Measurements from ENCODE around the gene REXO1. TPM values are rescaled to one million over a fixed set of nuclear protein-coding genes. Genes with fewer than 3 reads are reported as not detected.

REXO1 gene
- total RNA-seq, 2 donors from 2014 or later, result 18.2 to 24.5 TPM

DNA sequence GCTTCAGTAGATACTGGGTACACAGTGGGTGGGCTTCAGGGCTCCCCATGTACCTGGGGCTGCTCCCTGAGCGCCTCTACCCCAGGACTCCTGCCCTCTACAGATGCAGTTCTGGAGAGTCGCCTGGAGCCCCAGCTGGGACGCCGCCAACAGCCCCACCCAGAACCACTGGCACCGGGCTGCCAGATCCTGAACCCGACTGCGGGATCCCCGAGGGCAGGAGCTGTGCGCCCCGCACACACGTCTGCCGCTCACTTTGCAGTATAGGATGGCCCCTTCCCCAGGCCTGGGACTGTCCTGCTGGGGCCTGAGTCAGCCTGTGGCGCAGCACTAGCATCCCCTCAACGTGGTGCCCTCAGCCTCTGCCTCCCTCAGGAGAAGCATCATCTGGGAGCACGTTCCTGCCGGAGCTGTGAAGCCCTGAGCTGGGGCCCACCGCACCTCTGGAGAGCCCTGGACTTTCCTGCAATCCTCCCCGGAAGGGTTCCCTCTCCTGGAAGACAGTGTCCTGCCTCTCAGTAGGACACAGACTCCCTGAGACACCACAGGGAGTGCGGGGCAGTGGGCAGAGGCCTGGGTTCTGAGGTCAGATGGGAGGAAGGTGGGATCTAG, 3.7 kb downstream of the REXO1 start:
- Histone ChIP-seq H3K27me3 (replicated peaks; ENCODE audit: insufficient read depth) (no peaks in the 10 kb centered on the region), H3K9me3 (no peaks in the 10 kb centered on the region), H3K4me3 (no peak overlapping the region), H3K4me1 (ENCODE audit: control insufficient read depth in 1 of 2, low read depth in 2 of 2) (peaks cover 22 to 42% of the 10 kb centered on the region in 2 donors), H3K36me3 (peaks cover 4% of the 10 kb centered on the region), H3K27ac (no peak overlapping the region)
- TF ChIP-seq, protein P1, sequence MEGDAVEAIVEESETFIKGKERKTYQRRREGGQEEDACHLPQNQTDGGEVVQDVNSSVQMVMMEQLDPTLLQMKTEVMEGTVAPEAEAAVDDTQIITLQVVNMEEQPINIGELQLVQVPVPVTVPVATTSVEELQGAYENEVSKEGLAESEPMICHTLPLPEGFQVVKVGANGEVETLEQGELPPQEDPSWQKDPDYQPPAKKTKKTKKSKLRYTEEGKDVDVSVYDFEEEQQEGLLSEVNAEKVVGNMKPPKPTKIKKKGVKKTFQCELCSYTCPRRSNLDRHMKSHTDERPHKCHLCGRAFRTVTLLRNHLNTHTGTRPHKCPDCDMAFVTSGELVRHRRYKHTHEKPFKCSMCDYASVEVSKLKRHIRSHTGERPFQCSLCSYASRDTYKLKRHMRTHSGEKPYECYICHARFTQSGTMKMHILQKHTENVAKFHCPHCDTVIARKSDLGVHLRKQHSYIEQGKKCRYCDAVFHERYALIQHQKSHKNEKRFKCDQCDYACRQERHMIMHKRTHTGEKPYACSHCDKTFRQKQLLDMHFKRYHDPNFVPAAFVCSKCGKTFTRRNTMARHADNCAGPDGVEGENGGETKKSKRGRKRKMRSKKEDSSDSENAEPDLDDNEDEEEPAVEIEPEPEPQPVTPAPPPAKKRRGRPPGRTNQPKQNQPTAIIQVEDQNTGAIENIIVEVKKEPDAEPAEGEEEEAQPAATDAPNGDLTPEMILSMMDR (IDR thresholded peaks at IDR 0.05), result no peak
- DNase-seq (ENCODE audit: low spot score) (no peak), ATAC-seq (ENCODE audit: insufficient number of reproducible peaks, low FRiP score, low read depth) (no peak)

DNA sequence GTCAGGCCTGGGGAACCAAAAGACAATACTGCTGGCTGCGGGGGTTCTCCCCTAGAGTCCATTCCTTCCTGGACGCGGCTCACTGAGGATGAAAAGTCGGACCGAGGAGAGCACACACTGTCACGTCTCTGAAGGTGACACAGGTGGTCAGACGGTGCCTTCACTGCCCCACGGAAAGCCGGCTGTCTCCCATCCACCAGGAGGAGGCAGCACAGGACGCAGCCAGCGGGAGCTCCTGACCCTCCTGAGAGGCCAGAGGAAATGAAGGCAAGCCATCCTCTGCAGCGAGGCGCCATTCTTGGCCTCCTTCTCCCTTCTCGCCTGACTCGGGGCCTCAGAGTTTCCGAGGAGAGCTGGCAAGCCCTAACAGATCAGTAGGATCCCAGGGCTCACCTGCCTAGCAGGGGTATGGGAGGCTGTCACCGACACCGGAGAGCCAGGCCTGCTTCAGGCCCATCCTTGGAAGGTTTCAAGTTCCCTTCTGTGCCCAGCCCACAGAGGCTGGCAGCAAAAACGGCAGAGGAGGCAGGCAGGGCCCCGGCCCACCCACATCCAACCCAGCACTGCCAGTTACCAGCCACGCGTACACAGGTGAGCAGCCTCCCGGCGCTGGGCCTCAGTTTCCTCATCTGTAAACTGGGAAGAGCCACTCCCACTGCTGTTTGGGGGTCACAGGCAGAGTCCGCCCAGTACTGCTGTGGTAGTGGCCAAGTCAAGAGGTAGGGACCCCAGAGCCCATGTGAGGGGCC, 4.5 kb downstream of the REXO1 start:
- TF ChIP-seq, protein P1 (IDR thresholded peaks at IDR 0.05), result no peak
- H3K4me1 ChIP-seq (ENCODE audit: control insufficient read depth in 1 of 2, low read depth in 2 of 2), result peaks cover 22 to 42% of the 10 kb centered on the region in 2 donors
- no peak overlapping the region for H3K4me3 ChIP-seq

DNA sequence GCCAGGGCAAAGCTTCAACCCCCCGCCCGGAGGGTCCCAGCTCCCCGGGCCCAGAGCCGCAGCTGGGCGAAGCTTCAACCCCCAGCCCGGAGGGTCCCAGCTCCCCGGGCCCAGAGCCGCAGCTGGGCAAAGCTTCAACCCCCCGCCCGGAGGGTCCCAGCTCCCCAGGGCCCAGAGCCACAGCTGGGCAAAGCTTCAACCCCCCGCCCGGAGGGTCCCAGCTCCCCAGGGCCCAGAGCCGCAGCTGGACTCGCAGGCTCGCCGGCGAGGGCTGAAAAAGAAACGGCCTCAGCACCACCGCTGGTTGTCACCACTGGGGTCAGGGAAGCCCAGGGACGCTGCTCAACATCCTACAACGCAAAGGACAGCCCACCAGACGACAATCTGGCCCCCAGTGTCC, 5.2 kb downstream of the REXO1 start:
- Histone ChIP-seq H3K4me3 (no peak overlapping the region), H3K4me1 (ENCODE audit: control insufficient read depth in 1 of 2, low read depth in 2 of 2) (peaks cover 22 to 42% of the 10 kb centered on the region in 2 donors), H3K9me3 (no peaks in the 10 kb centered on the region), H3K36me3 (peaks cover 4% of the 10 kb centered on the region), H3K27me3 (replicated peaks; ENCODE audit: insufficient read depth) (no peaks in the 10 kb centered on the region), H3K27ac (no peak overlapping the region)
- no peak for DNase-seq (ENCODE audit: low spot score)
- ATAC-seq (ENCODE audit: insufficient number of reproducible peaks, low FRiP score, low read depth), result no peak
- TF ChIP-seq, protein P1 (IDR thresholded peaks at IDR 0.05), result no peak

More for the DNA sequence above, 4.5 kb downstream of the REXO1 start:
- no peak overlapping the region for H3K27ac ChIP-seq
- ATAC-seq (ENCODE audit: insufficient number of reproducible peaks, low FRiP score, low read depth) (no peak), DNase-seq (ENCODE audit: low spot score) (no peak)
- no peaks in the 10 kb centered on the region for H3K27me3 ChIP-seq (replicated peaks; ENCODE audit: insufficient read depth)
- no peaks in the 10 kb centered on the region for H3K9me3 ChIP-seq
- H3K36me3 ChIP-seq, result peaks cover 4% of the 10 kb centered on the region

DNA sequence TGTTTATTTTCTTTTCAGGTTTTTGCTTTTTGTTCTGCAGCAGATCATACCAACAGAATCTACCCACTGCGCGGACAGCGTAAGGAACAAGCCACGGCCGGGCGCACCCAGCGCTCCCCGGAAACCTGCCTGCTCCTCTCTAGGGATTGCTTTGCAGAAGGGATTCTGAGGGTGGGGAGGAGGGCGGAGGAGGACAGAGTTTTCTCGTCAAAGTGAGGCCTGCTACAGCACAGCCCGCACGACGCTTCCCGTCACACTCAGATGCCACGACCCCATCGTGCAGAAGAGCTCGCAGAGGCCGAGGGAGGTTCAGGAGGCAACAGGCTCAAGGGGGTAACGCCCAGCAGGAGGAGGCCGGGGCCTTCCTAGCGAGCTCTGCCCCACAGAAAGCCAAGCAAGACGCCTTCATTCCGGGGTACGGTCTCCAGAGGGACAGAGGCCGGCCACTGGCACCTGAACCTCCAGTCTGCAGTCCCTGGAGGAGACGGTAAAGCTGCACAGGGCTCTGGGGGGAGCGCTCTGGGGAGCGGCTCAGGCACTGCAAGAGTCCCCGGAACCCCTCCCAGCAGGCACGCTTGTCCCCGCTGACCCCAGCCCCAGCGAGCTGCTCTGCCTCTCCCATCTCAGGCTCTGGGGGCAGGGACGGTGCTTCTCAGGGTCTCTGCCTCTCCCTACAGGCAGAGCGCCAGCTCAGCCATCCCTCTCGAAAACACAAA, 6.9 kb downstream of the REXO1 start:
- Histone ChIP-seq H3K27ac (no peak overlapping the region), H3K4me1 (ENCODE audit: control insufficient read depth in 1 of 2, low read depth in 2 of 2) (peaks cover 10 to 38% of the 10 kb centered on the region in 2 donors), H3K9me3 (no peaks in the 10 kb centered on the region), H3K27me3 (replicated peaks; ENCODE audit: insufficient read depth) (no peaks in the 10 kb centered on the region), H3K4me3 (no peak overlapping the region), H3K36me3 (peaks cover 4% of the 10 kb centered on the region)
- ATAC-seq (ENCODE audit: insufficient number of reproducible peaks, low FRiP score, low read depth) (no peak), DNase-seq (ENCODE audit: low spot score) (no peak)
- TF ChIP-seq, protein P1 (IDR thresholded peaks at IDR 0.05), result no peak

DNA sequence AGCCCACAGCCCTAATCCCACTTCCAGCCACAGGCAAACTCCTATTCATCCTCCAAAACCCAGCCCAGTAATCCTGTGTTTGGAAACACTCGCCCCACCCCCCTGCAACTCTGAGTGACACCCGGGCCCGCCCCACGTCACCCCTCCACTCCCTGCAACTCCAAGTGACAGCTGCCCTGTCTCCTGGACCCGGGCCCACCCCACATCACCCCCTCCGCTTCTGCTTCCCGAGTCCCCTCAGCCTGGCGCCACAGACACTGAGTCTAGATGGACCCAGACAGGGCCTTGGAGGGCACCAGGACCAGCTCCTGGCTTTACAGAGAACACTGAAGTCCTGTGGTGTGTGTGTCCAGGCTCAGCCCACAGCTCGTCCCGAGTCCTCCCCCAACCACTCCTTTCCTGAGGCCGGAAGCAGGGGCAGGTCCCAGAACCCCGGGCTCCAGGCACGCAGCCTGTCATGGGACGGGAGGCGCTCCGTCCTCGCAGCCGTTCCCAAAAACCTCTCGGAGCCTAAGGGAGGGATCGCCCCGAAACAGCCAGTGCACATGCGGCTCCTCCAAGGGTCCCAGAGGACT, 7.7 kb downstream of the REXO1 start:
- ATAC-seq (ENCODE audit: insufficient number of reproducible peaks, low FRiP score, low read depth), result no peak
- H3K9me3 ChIP-seq, result no peaks in the 10 kb centered on the region

More for the DNA sequence above, 7.7 kb downstream of the REXO1 start:
- H3K4me1 ChIP-seq (ENCODE audit: control insufficient read depth in 1 of 2, low read depth in 2 of 2), result peaks cover 6 to 31% of the 10 kb centered on the region in 2 donors
- TF ChIP-seq, protein P1 (IDR thresholded peaks at IDR 0.05), result no peak
- H3K27me3 ChIP-seq (replicated peaks; ENCODE audit: insufficient read depth), result no peaks in the 10 kb centered on the region
- H3K36me3 ChIP-seq, result peaks cover 4% of the 10 kb centered on the region
- H3K27ac ChIP-seq, result no peak overlapping the region
- DNase-seq (ENCODE audit: low spot score), result no peak
- H3K4me3 ChIP-seq, result no peak overlapping the region

All from thoracic aorta (tissue), 2 donors.